Neuronal stem cell (in vitro differentiated cells): ENCODE data around the gene HADH.
A peak's percentile ranks its signal among the peaks of the same experiment; 100 is the strongest.

Experiments used
- DNase-seq: peaks from one replicate; pipeline ENCODE4 v3.0.0-alpha.2; 2013; ENCODE audit warnings: low spot score
- H2AFZ ChIP-seq: one replicate; pipeline ENCODE4 v1.6.1; 2013; ENCODE audit warnings: mild to moderate bottlenecking, low read length, inconsistent platforms
- H2AK5ac ChIP-seq: 2 replicates; pipeline ENCODE4 v1.6.1; 2013; ENCODE audit warnings: low read depth, mild to moderate bottlenecking, inconsistent platforms, low read length, moderate library complexity, mixed read lengths
- H2BK120ac ChIP-seq: 2 replicates; pipeline ENCODE4 v1.6.1; 2013; ENCODE audit warnings: low read depth, mild to moderate bottlenecking, inconsistent platforms, low read length, moderate library complexity, mixed read lengths
- H2BK12ac ChIP-seq: one replicate; pipeline ENCODE4 v1.6.1; 2013; ENCODE audit warnings: low read length, inconsistent platforms
- H2BK15ac ChIP-seq: 2 replicates; pipeline ENCODE4 v1.6.1; 2013; ENCODE audit warnings: mild to moderate bottlenecking, low read length, inconsistent platforms, mixed read lengths
- H2BK5ac ChIP-seq: one replicate; pipeline ENCODE4 v1.6.1; 2013; ENCODE audit warnings: inconsistent platforms, mild to moderate bottlenecking, low read length, moderate library complexity
- H3K14ac ChIP-seq: one replicate; pipeline ENCODE4 v1.6.1; 2013; ENCODE audit warnings: low read length, inconsistent platforms
- H3K18ac ChIP-seq: 2 replicates; pipeline ENCODE4 v1.6.1; 2013; ENCODE audit warnings: low read length, inconsistent platforms
- H3K23ac ChIP-seq: 2 replicates; pipeline ENCODE4 v1.6.1; 2013; ENCODE audit warnings: low read depth, mild to moderate bottlenecking, mixed read lengths, low read length, inconsistent platforms; ENCODE audit not compliant: poor library complexity
- H3K27ac ChIP-seq: replicated peaks from 3 replicates; pipeline ENCODE4 v1.5.1; 2013; ENCODE audit warnings: low read length, inconsistent platforms
- H3K27me3 ChIP-seq, 3 experiments: 2 replicates each; pipeline ENCODE4 v1.6.1; 2013; ENCODE audit warnings: low read length in 3 of 3, mild to moderate bottlenecking in 2 of 3, inconsistent platforms in 1 of 3, low read depth in 1 of 3, mixed read lengths in 1 of 3, moderate library complexity in 1 of 3; ENCODE audit not compliant: control insufficient read depth in 3 of 3, insufficient read depth in 3 of 3
- H3K36me3 ChIP-seq, 2 donors: replicated peaks in 1 of 2; 2 replicates each; pipeline ENCODE4 v1.6.1; 2013; ENCODE audit warnings: low read length in 2 of 2; ENCODE audit not compliant: control insufficient read depth in 2 of 2, insufficient read depth in 2 of 2
- H3K4ac ChIP-seq: 2 replicates; pipeline ENCODE4 v1.6.1; 2013; ENCODE audit warnings: inconsistent platforms, mild to moderate bottlenecking, low read length, moderate library complexity
- H3K4me1 ChIP-seq, 2 donors: 1 replicate in 1 of 2; 2 replicates in 1 of 2; pipeline ENCODE4 v1.6.1; 2013; ENCODE audit warnings: low read length in 2 of 2, low read depth in 1 of 2; ENCODE audit not compliant: control insufficient read depth in 2 of 2, insufficient read depth in 1 of 2
- H3K4me2 ChIP-seq: one replicate; pipeline ENCODE4 v1.6.1; 2013; ENCODE audit warnings: mild to moderate bottlenecking, low read length, inconsistent platforms; ENCODE audit not compliant: insufficient read depth, poor library complexity, severe bottlenecking
- H3K4me3 ChIP-seq, 2 donors: 2 replicates each; pipeline ENCODE4 v1.5.1; 2013; ENCODE audit warnings: low read length in 2 of 2, mild to moderate bottlenecking in 2 of 2, inconsistent platforms in 1 of 2, moderate library complexity in 1 of 2
- H3K79me1 ChIP-seq: one replicate; pipeline ENCODE4 v1.6.1; 2013; ENCODE audit warnings: low read depth, mild to moderate bottlenecking, inconsistent platforms, low read length, moderate library complexity
- H3K9ac ChIP-seq: one replicate; pipeline ENCODE4 v1.6.1; 2013; ENCODE audit warnings: mild to moderate bottlenecking, low read depth, low read length, inconsistent platforms; ENCODE audit not compliant: poor library complexity
- H3K9me3 ChIP-seq, 2 donors: replicated peaks in 1 of 2; 2 replicates each; pipeline versions ENCODE3 to v1.6.1; 2013; ENCODE audit warnings: low read length in 2 of 2, mild to moderate bottlenecking in 2 of 2, inconsistent platforms in 1 of 2, low read depth in 1 of 2, mixed read lengths in 1 of 2, moderate library complexity in 1 of 2; ENCODE audit not compliant: control insufficient read depth in 2 of 2, insufficient read depth in 1 of 2
- H4K8ac ChIP-seq: one replicate; pipeline ENCODE4 v1.6.1; 2013; ENCODE audit warnings: low read depth, mild to moderate bottlenecking, inconsistent platforms, low read length, moderate library complexity
- H4K91ac ChIP-seq: one replicate; pipeline ENCODE4 v1.6.1; 2013; ENCODE audit warnings: low read length, low read depth, mild to moderate bottlenecking, inconsistent platforms; ENCODE audit not compliant: poor library complexity
- WGBS, 2 donors: extraction: QIAGEN DNeasy Blood & Tissue Kit; methylation state at CpG; one replicate each; pipeline ENCODE4 v1.1.7; 2013; ENCODE audit warnings: missing lambda C conversion rate in 2 of 2, mixed read lengths in 1 of 2; ENCODE audit not compliant: insufficient read length in 2 of 2, insufficient replicate concordance in 1 of 2; ENCODE audit errors: extremely low coverage in 2 of 2; 5-methylcytosine and 5-hydroxymethylcytosine counted together

The HADH gene

DNA sequence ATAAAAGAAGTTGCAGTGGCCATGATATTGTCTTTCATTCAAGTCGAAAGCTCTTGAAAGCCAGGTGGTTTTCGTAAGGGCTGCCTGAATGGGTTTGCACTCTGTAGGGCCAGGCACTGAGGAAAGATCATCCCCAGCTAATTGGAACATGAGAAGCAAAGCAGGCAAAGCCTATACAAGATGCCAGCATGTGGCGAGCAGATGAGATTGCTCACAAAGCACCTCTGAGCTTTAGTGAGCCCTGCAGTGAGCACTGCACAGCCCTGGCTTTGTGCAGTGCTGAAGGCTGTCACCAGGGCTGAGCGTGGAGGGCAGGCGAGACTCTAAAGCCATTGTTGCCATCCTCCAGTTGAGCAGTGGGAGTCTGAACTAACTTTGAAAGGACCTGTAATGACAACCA lies 53.8 kb downstream of the HADH start:
- no peak overlapping the region for H3K18ac ChIP-seq
- no peak overlapping the region for H2BK15ac ChIP-seq
- H2BK5ac ChIP-seq, result no peak overlapping the region
- H3K4ac ChIP-seq, result no peak overlapping the region
- peak; percentile 80 for DNase-seq
- H2BK120ac ChIP-seq, result no peak overlapping the region
- H2AK5ac ChIP-seq, result no peak overlapping the region
- no peaks in the 10 kb centered on the region for H3K9me3 ChIP-seq
- no peaks in the 10 kb centered on the region for H3K79me1 ChIP-seq
- H3K4me1 ChIP-seq, result peaks cover 10 to 11% of the 10 kb centered on the region in 2 donors
- H4K8ac ChIP-seq, result no peak overlapping the region
- H3K9ac ChIP-seq, result no peak overlapping the region
- H3K4me3 ChIP-seq, result no peak overlapping the region
- WGBS, 2 donors, result no CpG with 5 or more reads among the region's 5 CpGs
- no peak overlapping the region for H4K91ac ChIP-seq
- H2BK12ac ChIP-seq, result no peak overlapping the region
- H3K23ac ChIP-seq, result no peak overlapping the region
- H3K36me3 ChIP-seq, result peaks cover 0 to 14% of the 10 kb centered on the region in 2 donors
- H3K14ac ChIP-seq, result no peak overlapping the region
- peak overlapping the region; percentile 73 for H2AFZ ChIP-seq
- peak overlapping the region; percentile 68 for H3K27ac ChIP-seq
- no peak overlapping the region for H3K4me2 ChIP-seq
- no peaks in the 10 kb centered on the region for H3K27me3 ChIP-seq

DNA sequence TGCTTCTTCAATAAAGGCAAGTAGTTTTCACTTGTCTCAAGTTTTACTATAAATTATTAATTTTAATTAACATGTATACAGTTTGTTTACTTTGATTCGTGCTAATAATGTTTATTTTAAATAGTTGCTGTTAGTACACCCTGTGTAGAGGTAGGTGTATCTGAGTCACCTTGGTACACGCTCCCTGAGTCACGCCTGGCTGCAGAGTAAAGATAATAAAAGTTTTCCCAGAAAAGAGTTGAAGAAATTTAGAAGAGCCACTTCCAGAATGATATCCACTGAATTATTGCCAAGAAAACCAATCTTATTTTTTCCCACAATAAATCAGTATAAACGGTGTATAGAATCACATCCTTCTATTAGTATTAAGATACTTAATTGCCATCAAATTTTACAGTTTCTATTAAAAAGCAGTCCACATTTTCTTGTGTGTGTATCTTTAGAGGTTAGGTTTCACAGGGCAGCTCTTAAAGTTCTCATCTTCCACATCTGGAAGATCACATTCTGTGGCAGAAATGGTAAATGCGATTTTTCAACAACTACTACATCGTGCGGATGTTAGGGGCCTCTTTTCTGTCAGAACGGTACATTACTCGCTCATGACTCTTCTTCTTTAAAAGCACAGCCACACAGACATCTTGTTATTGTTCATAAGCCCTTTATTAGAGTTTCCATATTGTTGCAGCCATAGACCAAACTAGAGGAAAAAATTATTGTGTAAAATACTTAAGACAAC lies 55.4 kb downstream of the HADH start:
- no peak overlapping the region for H2AFZ ChIP-seq
- H2BK5ac ChIP-seq, result no peak overlapping the region
- no peak overlapping the region for H3K9ac ChIP-seq
- no peaks in the 10 kb centered on the region for H3K27me3 ChIP-seq
- H3K36me3 ChIP-seq, result peaks cover 0 to 14% of the 10 kb centered on the region in 2 donors
- no peak overlapping the region for H2BK15ac ChIP-seq
- no peak overlapping the region for H4K8ac ChIP-seq
- H2BK120ac ChIP-seq, result no peak overlapping the region
- H4K91ac ChIP-seq, result no peak overlapping the region
- no peak overlapping the region for H3K27ac ChIP-seq
- H3K9me3 ChIP-seq, result no peaks in the 10 kb centered on the region
- H2BK12ac ChIP-seq, result no peak overlapping the region
- no peak overlapping the region for H3K14ac ChIP-seq
- H3K23ac ChIP-seq, result no peak overlapping the region
- no peak overlapping the region for H2AK5ac ChIP-seq
- H3K4me2 ChIP-seq, result no peak overlapping the region
- H3K79me1 ChIP-seq, result no peaks in the 10 kb centered on the region
- no peak overlapping the region for H3K4me3 ChIP-seq
- DNase-seq, result no peak
- peaks cover 10 to 11% of the 10 kb centered on the region in 2 donors for H3K4me1 ChIP-seq
- WGBS, 2 donors, result no CpG with 5 or more reads among the region's 9 CpGs
- H3K18ac ChIP-seq, result no peak overlapping the region
- H3K4ac ChIP-seq, result no peak overlapping the region

DNA sequence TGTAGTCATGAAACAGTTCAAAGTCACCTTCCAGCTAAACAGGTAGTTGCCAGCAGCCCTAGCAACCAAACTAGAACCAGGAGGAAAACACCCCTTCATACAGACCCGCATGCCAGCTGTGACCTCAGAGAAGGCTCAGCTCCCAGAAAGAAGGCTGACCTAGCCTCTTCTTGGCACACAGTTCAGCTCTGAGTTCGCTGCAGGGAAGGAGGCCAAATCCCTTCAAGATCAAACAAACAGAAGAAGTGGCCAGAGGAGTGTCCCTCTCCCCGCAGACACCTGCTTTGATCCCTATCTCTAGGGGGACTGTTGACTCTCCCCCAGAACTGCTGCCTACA lies 56.0 kb downstream of the HADH start:
- H2AFZ ChIP-seq, result no peak overlapping the region
- H4K8ac ChIP-seq, result no peak overlapping the region
- H3K4ac ChIP-seq, result no peak overlapping the region
- H3K4me2 ChIP-seq, result no peak overlapping the region
- no peak for DNase-seq
- H3K4me3 ChIP-seq, result no peak overlapping the region
- H3K27me3 ChIP-seq, result no peaks in the 10 kb centered on the region
- peaks cover 10 to 11% of the 10 kb centered on the region in 2 donors for H3K4me1 ChIP-seq
- H3K14ac ChIP-seq, result no peak overlapping the region
- no peaks in the 10 kb centered on the region for H3K9me3 ChIP-seq
- no peak overlapping the region for H2BK12ac ChIP-seq
- no peak overlapping the region for H2BK5ac ChIP-seq
- no peak overlapping the region for H2BK15ac ChIP-seq
- no peak overlapping the region for H2BK120ac ChIP-seq
- no peak overlapping the region for H4K91ac ChIP-seq
- H3K23ac ChIP-seq, result no peak overlapping the region
- H3K27ac ChIP-seq, result no peak overlapping the region
- H3K36me3 ChIP-seq, result peaks cover 0 to 14% of the 10 kb centered on the region in 2 donors
- H3K18ac ChIP-seq, result no peak overlapping the region
- no CpG with 5 or more reads among the region's 3 CpGs for WGBS, 2 donors
- H2AK5ac ChIP-seq, result no peak overlapping the region
- no peak overlapping the region for H3K9ac ChIP-seq
- no peaks in the 10 kb centered on the region for H3K79me1 ChIP-seq

DNA sequence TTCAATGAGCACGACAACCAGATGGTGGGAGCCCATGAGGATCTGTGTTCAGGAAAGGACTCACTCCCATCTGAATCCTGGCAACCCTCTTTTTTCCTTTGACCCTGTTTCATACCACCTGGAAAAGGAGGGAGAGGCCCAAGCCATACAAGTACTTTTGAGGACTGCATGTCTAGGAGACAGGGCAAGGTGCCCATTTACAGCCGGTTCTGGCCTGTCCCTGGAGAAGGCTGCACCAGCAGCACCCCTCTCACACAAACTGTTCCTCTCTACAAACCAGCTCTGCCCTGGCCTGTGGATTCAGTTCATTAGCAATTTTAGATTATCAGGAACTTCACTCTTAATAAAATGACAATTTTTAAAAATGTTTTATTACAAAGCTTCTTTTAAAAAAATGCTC lies 57.5 kb downstream of the HADH start:
- Histone ChIP-seq H3K9me3 (no peaks in the 10 kb centered on the region), H4K91ac (no peak overlapping the region), H3K14ac (no peak overlapping the region), H3K9ac (no peak overlapping the region), H4K8ac (no peak overlapping the region), H3K4me3 (no peak overlapping the region), H3K4me2 (no peak overlapping the region), H3K23ac (no peak overlapping the region), H2BK5ac (no peak overlapping the region), H3K4ac (no peak overlapping the region), H2AFZ (no peak overlapping the region), H3K4me1 (peaks cover 10 to 11% of the 10 kb centered on the region in 2 donors), H2AK5ac (no peak overlapping the region), H3K18ac (no peak overlapping the region), H2BK12ac (no peak overlapping the region), H3K27me3 (no peaks in the 10 kb centered on the region), H2BK15ac (no peak overlapping the region), H3K79me1 (no peaks in the 10 kb centered on the region), H3K36me3 (peaks cover 0 to 14% of the 10 kb centered on the region in 2 donors), H3K27ac (no peak overlapping the region), H2BK120ac (no peak overlapping the region)
- no peak for DNase-seq
- WGBS, 2 donors, result no CpG with 5 or more reads among the region's 2 CpGs
